Endothelial cell of umbilical vein (primary cell): ENCODE data around the gene PHACTR1. TPM values are rescaled to one million over a fixed set of nuclear protein-coding genes. Genes with fewer than 3 reads are reported as not detected.

Source experiments
- BruUV-seq: library from RNA; stranded (reverse); fragments of 400-500 nt; replicated peaks from 2 replicates; lab custom pipeline; 2021; lab: Mats Ljungman, UMichigan
- CTCF ChIA-PET: fragments of 300-600, 350-600 bp; sonication (Branson Sonifier 250); formaldehyde crosslinking; loops from one replicate; lab custom pipeline; 2021; ENCODE audit warnings: antibody characterized with exemption, inconsistent platforms; lab: Charles Lee
- POLR2A ChIA-PET: fragments of 300-600, 350-600 bp; sonication (Branson Sonifier 250); formaldehyde crosslinking; loops from one replicate; lab custom pipeline; 2021; ENCODE audit warnings: antibody characterized with exemption, inconsistent platforms; lab: Charles Lee
- DNase-seq: peaks from one replicate; pipeline ENCODE4 v3.0.0-alpha.2; 2011; ENCODE audit warnings: low read depth, low spot score
- FAIRE-seq: peaks from 2 replicates; lab custom pipeline; 2011; peaks lifted over from hg19 to GRCh38; lab: Jason Lieb, UNC
- H2AFZ ChIP-seq: 2 replicates; pipeline ENCODE4 v1.6.0; 2012; ENCODE audit warnings: low read depth, low read length, control low read depth, inconsistent platforms
- H3K27ac ChIP-seq: 2 replicates; pipeline ENCODE4 v1.5.1; 2011; ENCODE audit warnings: low read depth, mild to moderate bottlenecking, control low read depth, low read length, moderate library complexity; ENCODE audit not compliant: insufficient read depth
- H3K27me3 ChIP-seq, 2 experiments: 2 replicates each; pipeline versions ENCODE4 v1.6.0 to v1.6.1; 2011; ENCODE audit warnings: low read length in 2 of 2, mixed read lengths in 1 of 2; ENCODE audit not compliant: control insufficient read depth in 2 of 2, insufficient read depth in 2 of 2
- H3K36me3 ChIP-seq, 2 experiments: 2 replicates in 1 of 2; 3 replicates in 1 of 2; pipeline ENCODE4 v1.5.1; 2011; ENCODE audit warnings: low read length in 2 of 2, mild to moderate bottlenecking in 1 of 2, moderate library complexity in 1 of 2; ENCODE audit not compliant: control insufficient read depth in 2 of 2, insufficient read depth in 2 of 2; ENCODE audit errors: extremely low read depth in 1 of 2
- H3K4me1 ChIP-seq: 3 replicates; pipeline ENCODE4 v1.5.1; 2011; ENCODE audit warnings: mild to moderate bottlenecking, low read length; ENCODE audit not compliant: control insufficient read depth, insufficient read depth; ENCODE audit errors: extremely low read depth
- H3K4me2 ChIP-seq: 2 replicates; pipeline ENCODE4 v1.6.1; 2011; ENCODE audit warnings: low read length, control low read depth, mixed read lengths; ENCODE audit not compliant: insufficient read depth
- H3K4me3 ChIP-seq, 3 experiments: fragments of 200-600 bp in 1 of 3; sonication (generic), shearing (Covaris generic) in 1 of 3; replicated peaks in 1 of 3; 2 replicates each; pipeline ENCODE4 v1.5.1; 2011 to 2016; ENCODE audit warnings: control low read depth in 3 of 3, low read length in 3 of 3, mild to moderate bottlenecking in 2 of 3, inconsistent platforms in 1 of 3, low read depth in 1 of 3, moderate library complexity in 1 of 3; ENCODE audit not compliant: insufficient read depth in 1 of 3
- H3K79me2 ChIP-seq: 2 replicates; pipeline ENCODE4 v1.6.0; 2012; ENCODE audit warnings: low read length, inconsistent platforms; ENCODE audit not compliant: control insufficient read depth, insufficient read depth
- H3K9ac ChIP-seq: replicated peaks from 2 replicates; pipeline ENCODE3; 2011; ENCODE audit warnings: low read length, control low read depth; ENCODE audit not compliant: insufficient read depth; ENCODE audit errors: extremely low read depth
- H3K9me1 ChIP-seq: replicated peaks from 3 replicates; pipeline ENCODE4 v1.6.0; 2011; ENCODE audit warnings: mild to moderate bottlenecking, low read length; ENCODE audit not compliant: control insufficient read depth, insufficient read depth; ENCODE audit errors: extremely low read depth
- H3K9me3 ChIP-seq: replicated peaks from 2 replicates; pipeline ENCODE4 v1.5.1; 2012; ENCODE audit warnings: low read length, inconsistent platforms; ENCODE audit not compliant: control insufficient read depth, insufficient read depth
- H4K20me1 ChIP-seq: replicated peaks from 2 replicates; pipeline ENCODE3; 2011; ENCODE audit warnings: mild to moderate bottlenecking, low read length; ENCODE audit not compliant: control insufficient read depth, insufficient read depth; ENCODE audit errors: extremely low read depth
- EZH2 ChIP-seq: IDR thresholded peaks from 2 replicates; pipeline ENCODE4 v1.6.1; 2012; ENCODE audit warnings: borderline replicate concordance, low read depth, mild to moderate bottlenecking, moderate library complexity, low read length, inconsistent platforms; ENCODE audit not compliant: severe bottlenecking
- FOS ChIP-seq: IDR thresholded peaks from 2 replicates; pipeline ENCODE4 v1.6.1; 2011; ENCODE audit warnings: mild to moderate bottlenecking, low read length, moderate library complexity, borderline replicate concordance; ENCODE audit not compliant: insufficient read depth
- GATA2 ChIP-seq: IDR thresholded peaks from 2 replicates; pipeline ENCODE4 v1.7.0; 2011; ENCODE audit warnings: low read depth, mild to moderate bottlenecking, moderate library complexity, mixed read lengths, low read length; ENCODE audit not compliant: insufficient read length, insufficient read depth
- JUN ChIP-seq: IDR thresholded peaks from 2 replicates; pipeline ENCODE4 v1.6.1; 2011; ENCODE audit warnings: borderline replicate concordance, low read depth; ENCODE audit not compliant: insufficient read length, insufficient read depth
- MAX ChIP-seq: IDR thresholded peaks from 2 replicates; pipeline ENCODE4 v1.6.1; 2011; ENCODE audit not compliant: insufficient read depth, insufficient read length
- MYC ChIP-seq: IDR thresholded peaks from one replicate; pipeline ENCODE4 v1.6.1; 2011; ENCODE audit warnings: mild to moderate bottlenecking, low read depth, low read length
- POLR2A ChIP-seq: IDR thresholded peaks from 2 replicates; pipeline ENCODE4 v1.6.1; 2012; ENCODE audit warnings: low read depth, mild to moderate bottlenecking, control low read depth, low read length
- POLR2AphosphoS5 ChIP-seq: IDR thresholded peaks from 2 replicates; pipeline ENCODE4 v1.6.1; 2012; ENCODE audit warnings: low read depth, mild to moderate bottlenecking, control low read depth, low read length, moderate library complexity; ENCODE audit not compliant: insufficient read depth
- dilution Hi-C: fragments of 300-500 bp; cut with MboI; formaldehyde crosslinking; loops from one replicate; pipeline ENCODE4 v1.15.0; 2019; ENCODE audit warnings: low sequenced_read_pairs; ENCODE audit not compliant: extremely low pct_ligation_motif_present
- intact Hi-C: fragments of 100-400 bp; cut with micrococcal nuclease; formaldehyde crosslinking; loops from one replicate; pipeline ENCODE4 v1.10.0; 2022
- polyA plus RNA-seq, 4 experiments: library from polyadenylated mRNA; depleted of rRNA in 3 of 4; stranded (reverse) in 3 of 4; unstranded in 1 of 4; fragments of >200 nt; gene quantifications; 2 replicates each; pipeline versions ENCODE4 v1.2.1 to v1.2.3, GENCODE V29; 2011 to 2012; ENCODE audit warnings: missing spikeins in 1 of 4
- total RNA-seq: library from RNA; stranded (reverse); gene quantifications from 2 replicates; pipeline ENCODE4 v1.2.3, GENCODE V29; 2021
- TF ChIP-seq, protein P1 (sequence below), 2 donors: IDR thresholded peaks; 1 replicate in 1 of 2; 2 replicates in 1 of 2; pipeline ENCODE4 v1.5.1; 2011; ENCODE audit warnings: low read length in 2 of 2, mild to moderate bottlenecking in 2 of 2, moderate library complexity in 2 of 2, control low read depth in 1 of 2, inconsistent platforms in 1 of 2, low read depth in 1 of 2; ENCODE audit not compliant: insufficient read depth in 1 of 2; ENCODE audit errors: extremely low read depth in 1 of 2

Gene PHACTR1
- total and polyA plus RNA-seq, 2 donors (not counting 3 experiments of a cell fraction or from before 2014, with no cell fraction given): 2.4 to 23.2 TPM

- no TSS peak for BruUV-seq
- intact Hi-C loops: no loop called here
- FAIRE-seq: no peak
Observed at GRCh38 chr6:12980741-12981140, 264.2 kb downstream of the PHACTR1 start.

More at GRCh38 chr6:12980741-12981140, 264.2 kb downstream of the PHACTR1 start:
- no peaks in the 10 kb centered on the region for H3K27me3 ChIP-seq
- H4K20me1 ChIP-seq: no peaks in the 10 kb centered on the region
- H3K9me3 ChIP-seq: no peaks in the 10 kb centered on the region
- no peak overlapping the region for H3K27ac ChIP-seq
- H3K4me2 ChIP-seq: no peak overlapping the region
- dilution Hi-C loops: no loop called here
- no peak overlapping the region for H2AFZ ChIP-seq
- ChIA-PET POLR2A (no interaction called here), CTCF (no interaction called here)
- DNase-seq: no peak
- H3K9ac ChIP-seq: no peak overlapping the region
- TF ChIP-seq GATA2 (no peak), POLR2AphosphoS5 (no peak), JUN (no peak), MYC (no peak), POLR2A (no peak), EZH2 (no peak), MAX (no peak), FOS (no peak)
- TF ChIP-seq, protein P1, sequence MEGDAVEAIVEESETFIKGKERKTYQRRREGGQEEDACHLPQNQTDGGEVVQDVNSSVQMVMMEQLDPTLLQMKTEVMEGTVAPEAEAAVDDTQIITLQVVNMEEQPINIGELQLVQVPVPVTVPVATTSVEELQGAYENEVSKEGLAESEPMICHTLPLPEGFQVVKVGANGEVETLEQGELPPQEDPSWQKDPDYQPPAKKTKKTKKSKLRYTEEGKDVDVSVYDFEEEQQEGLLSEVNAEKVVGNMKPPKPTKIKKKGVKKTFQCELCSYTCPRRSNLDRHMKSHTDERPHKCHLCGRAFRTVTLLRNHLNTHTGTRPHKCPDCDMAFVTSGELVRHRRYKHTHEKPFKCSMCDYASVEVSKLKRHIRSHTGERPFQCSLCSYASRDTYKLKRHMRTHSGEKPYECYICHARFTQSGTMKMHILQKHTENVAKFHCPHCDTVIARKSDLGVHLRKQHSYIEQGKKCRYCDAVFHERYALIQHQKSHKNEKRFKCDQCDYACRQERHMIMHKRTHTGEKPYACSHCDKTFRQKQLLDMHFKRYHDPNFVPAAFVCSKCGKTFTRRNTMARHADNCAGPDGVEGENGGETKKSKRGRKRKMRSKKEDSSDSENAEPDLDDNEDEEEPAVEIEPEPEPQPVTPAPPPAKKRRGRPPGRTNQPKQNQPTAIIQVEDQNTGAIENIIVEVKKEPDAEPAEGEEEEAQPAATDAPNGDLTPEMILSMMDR (IDR thresholded peaks at IDR 0.05; ENCODE audit: extremely low read depth in 1 of 2, insufficient read depth in 1 of 2, low read depth in 1 of 2, low read length in 2 of 2): no peak
- no peaks in the 10 kb centered on the region for H3K9me1 ChIP-seq
- no peaks in the 10 kb centered on the region for H3K4me1 ChIP-seq
- no peaks in the 10 kb centered on the region for H3K36me3 ChIP-seq
- H3K4me3 ChIP-seq: no peak overlapping the region
- no peaks in the 10 kb centered on the region for H3K79me2 ChIP-seq
